A549 (cell line): Measurements from ENCODE around the gene OOSP3. TPM values are rescaled to one million over a fixed set of nuclear protein-coding genes. Genes with fewer than 3 reads are reported as not detected.

ENCODE experiments used
- ATAC-seq, 2 experiments: fragments of 200-7000 bp in 1 of 2; fragments of >200 bp in 1 of 2; cut with Nextera tagmentation in 1 of 2; cut with Tn5 transposase in 1 of 2; 3 replicates each; pipeline versions ENCODE4 v1.8.0 to v1.9.1; 2018 to 2020; ENCODE audit warnings: mild to moderate bottlenecking in 1 of 2, moderate library complexity in 1 of 2
- CTCF ChIA-PET: fragments of 300-600 bp; sonication (Branson Sonifier 250); formaldehyde crosslinking; extraction: SDS; loops from one replicate; lab custom pipeline; 2021; ENCODE audit warnings: antibody characterized with exemption, inconsistent platforms; lab: Yijun Ruan, JAX
- POLR2A ChIA-PET: fragments of 350-600 bp; formaldehyde crosslinking; extraction: SDS; loops from one replicate; lab custom pipeline; 2021; ENCODE audit warnings: antibody characterized with exemption, inconsistent platforms; lab: Yijun Ruan, JAX
- DNase-seq, 2 experiments: peaks; one replicate each; pipeline versions ENCODE4 v3.0.0 to v3.0.0-alpha.2; 2011 to 2016; ENCODE audit warnings: low read depth in 1 of 2, low spot score in 1 of 2
- FAIRE-seq: peaks from 2 replicates; lab custom pipeline; 2011; peaks lifted over from hg19 to GRCh38; lab: Jason Lieb, UNC
- H3K27ac ChIP-seq, 2 experiments: fragments of >200 bp; sonication (Bioruptor Twin); formaldehyde crosslinking; 3 replicates each; pipeline ENCODE4 v1.5.1; 2016 to 2017
- H3K4me1 ChIP-seq: fragments of >200 bp; sonication (Bioruptor Twin); formaldehyde crosslinking; 3 replicates; pipeline ENCODE4 v1.6.1; 2016
- H3K4me2 ChIP-seq: fragments of >200 bp; sonication (Bioruptor Twin); formaldehyde crosslinking; 3 replicates; pipeline ENCODE4 v1.6.1; 2016
- H3K4me3 ChIP-seq: fragments of >200 bp; sonication (Bioruptor Twin); formaldehyde crosslinking; 3 replicates; pipeline ENCODE4 v1.5.1; 2016
- H3K9me3 ChIP-seq: fragments of >200 bp; sonication (Bioruptor Twin); formaldehyde crosslinking; 3 replicates; pipeline ENCODE4 v1.6.1; 2016
- BHLHE40 ChIP-seq: IDR thresholded peaks from 2 replicates; pipeline ENCODE4 v1.6.1; 2012; ENCODE audit warnings: low read depth, low read length, inconsistent platforms
- CBX2 ChIP-seq: fragments of 200-600 bp; sonication (generic); IDR thresholded peaks from 2 replicates; pipeline ENCODE4 v1.6.1; 2016; ENCODE audit warnings: low read depth, mild to moderate bottlenecking, borderline replicate concordance
- CEBPB ChIP-seq, 2 experiments: fragments of >200 bp in 1 of 2; sonication (Bioruptor Twin) in 1 of 2; formaldehyde crosslinking in 1 of 2; IDR thresholded peaks; 2 replicates each; pipeline ENCODE4 v1.6.1; 2012 to 2016
- CHD4 ChIP-seq: fragments of 200-600 bp; sonication (generic); IDR thresholded peaks from 2 replicates; pipeline ENCODE4 v1.6.1; 2016; ENCODE audit warnings: antibody characterized with exemption, mild to moderate bottlenecking, borderline replicate concordance
- ESRRA ChIP-seq: fragments of 150-350 bp; IDR thresholded peaks from 2 replicates; pipeline ENCODE4 v1.6.1; 2014; ENCODE audit warnings: mild to moderate bottlenecking, low read length, borderline replicate concordance
- FOSB ChIP-seq: fragments of 250-450 bp; sonication (Bioruptor Pico); IDR thresholded peaks from 2 replicates; pipeline ENCODE4 v1.5.0; 2020; ENCODE audit warnings: mild to moderate bottlenecking, moderate library complexity
- HDAC2 ChIP-seq: fragments of 200-600 bp; sonication (generic); IDR thresholded peaks from 2 replicates; pipeline ENCODE4 v1.6.1; 2016
- JUNB ChIP-seq: fragments of >200 bp; sonication (Bioruptor Twin); formaldehyde crosslinking; IDR thresholded peaks from 2 replicates; pipeline ENCODE4 v1.6.1; 2016
- KDM1A ChIP-seq: fragments of 200-600 bp; sonication (generic); IDR thresholded peaks from 2 replicates; pipeline ENCODE4 v1.6.1; 2016; ENCODE audit warnings: low read depth, mild to moderate bottlenecking
- NFE2L2 ChIP-seq: fragments of 150-350 bp; conservative IDR thresholded peaks from 2 replicates; pipeline ENCODE4 v1.6.1; 2014; ENCODE audit warnings: low read length
- PHF8 ChIP-seq: fragments of 200-600 bp; sonication (generic); IDR thresholded peaks from 2 replicates; pipeline ENCODE4 v1.6.1; 2016; ENCODE audit warnings: low read depth, mild to moderate bottlenecking, antibody characterized with exemption, moderate library complexity, borderline replicate concordance
- POLR2A ChIP-seq: IDR thresholded peaks from 2 replicates; pipeline ENCODE4 v1.6.1; 2012; ENCODE audit warnings: mild to moderate bottlenecking, low read length
- RAD21 ChIP-seq, 2 experiments: fragments of >200 bp in 1 of 2; sonication (Bioruptor Twin) in 1 of 2; formaldehyde crosslinking in 1 of 2; IDR thresholded peaks in 1 of 2; conservative IDR thresholded peaks in 1 of 2; 2 replicates in 1 of 2; 3 replicates in 1 of 2; pipeline ENCODE4 v1.6.1; 2012 to 2018; ENCODE audit warnings: inconsistent platforms in 1 of 2
- RCOR1 ChIP-seq: fragments of 150-350 bp; IDR thresholded peaks from 2 replicates; pipeline ENCODE4 v1.6.1; 2014; ENCODE audit warnings: antibody characterized with exemption, low read length, low read depth
- SMC3 ChIP-seq: fragments of >200 bp; sonication (Bioruptor Twin); formaldehyde crosslinking; IDR thresholded peaks from 3 replicates; pipeline ENCODE4 v1.6.1; 2018; ENCODE audit warnings: inconsistent platforms
- SREBF2 ChIP-seq: fragments of 450-650 bp; IDR thresholded peaks from 2 replicates; pipeline ENCODE4 v1.6.1; 2014; ENCODE audit warnings: mild to moderate bottlenecking, moderate library complexity
- TP53 ChIP-seq: fragments of 250-450 bp; sonication (Bioruptor Pico); IDR thresholded peaks from 2 replicates; pipeline ENCODE4 v1.5.0; 2021; ENCODE audit warnings: mild to moderate bottlenecking, moderate library complexity
- WGBS: methylation state at CpG from one replicate; pipeline ENCODE4 v1.1.6; 2017; ENCODE audit errors: missing lambda C conversion rate; 5-methylcytosine and 5-hydroxymethylcytosine counted together
- polyA plus RNA-seq, 4 experiments: library from polyadenylated mRNA; depleted of rRNA in 3 of 4; stranded (reverse); fragments of >200 nt; fragmentation: RNase III in 1 of 4; extraction: RNeasy Plus Mini Kit Qiagen cat#74134 plus additional on column Dnase treatment in 1 of 4; gene quantifications; 2 replicates in 3 of 4; 3 replicates in 1 of 4; pipeline ENCODE4 v1.2.3, GENCODE V29; 2011 to 2017
- TF ChIP-seq, protein P1 (sequence below): IDR thresholded peaks from 2 replicates; pipeline ENCODE4 v1.6.1; 2012; ENCODE audit warnings: low read depth, borderline replicate concordance
- TF ChIP-seq, protein P2 (sequence below): fragments of >200 bp; sonication (Bioruptor Twin); formaldehyde crosslinking; IDR thresholded peaks from 2 replicates; pipeline ENCODE4 v1.6.1; 2016
- TF ChIP-seq, protein P3 (sequence below): fragments of >200 bp; sonication (Bioruptor Twin); formaldehyde crosslinking; IDR thresholded peaks from 3 replicates; pipeline ENCODE4 v1.5.1; 2016
- TF ChIP-seq, protein P4 (sequence below): IDR thresholded peaks from 2 replicates; pipeline ENCODE4 v1.6.1; 2012
- TF ChIP-seq, protein P5 (sequence below): fragments of 250-450 bp; sonication (Bioruptor Pico); IDR thresholded peaks from 2 replicates; pipeline ENCODE4 v1.5.0; 2020; ENCODE audit warnings: low read depth, mild to moderate bottlenecking, moderate library complexity
- TF ChIP-seq, protein P6 (sequence below): fragments of >200 bp; sonication (Bioruptor Twin); formaldehyde crosslinking; IDR thresholded peaks from 3 replicates; pipeline ENCODE4 v1.6.1; 2016
- TF ChIP-seq, protein P7 (sequence below): fragments of 200-600 bp; sonication (generic); IDR thresholded peaks from 2 replicates; pipeline ENCODE4 v1.6.1; 2016; ENCODE audit warnings: antibody characterized with exemption, mild to moderate bottlenecking, moderate library complexity

The OOSP3 gene
- polyA plus RNA-seq, 2 of the 4 experiments (the other 2 are of a cell fraction), result not detected

DNA sequence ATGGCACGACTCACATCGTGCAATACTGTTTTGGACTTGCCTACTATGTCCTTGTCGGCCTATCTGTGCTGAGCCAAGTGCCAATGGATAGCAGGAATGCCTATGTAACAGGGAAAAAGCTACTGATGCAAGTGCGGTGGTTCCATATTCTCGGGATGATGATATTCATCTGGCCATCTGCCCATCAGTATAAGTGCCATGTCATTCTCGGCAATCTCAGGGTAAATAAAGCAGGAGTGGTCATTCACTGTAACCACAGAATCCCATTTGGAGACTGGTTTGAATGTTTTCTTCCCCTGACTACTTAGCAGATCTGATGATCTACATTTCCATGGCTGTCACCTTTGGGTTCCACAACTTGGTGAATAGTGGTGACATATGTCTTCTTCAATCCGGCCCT lies 20.1 kb downstream of the OOSP3 start:
- FAIRE-seq (no peak), ATAC-seq (no peak)
- CTCF ChIA-PET, result interaction anchor here (1.2 to 1.6 kb wide), 2 partner anchors 10 to 21 kb away, joined by 3 read pairs; no protein-coding TSS in a partner anchor

DNA sequence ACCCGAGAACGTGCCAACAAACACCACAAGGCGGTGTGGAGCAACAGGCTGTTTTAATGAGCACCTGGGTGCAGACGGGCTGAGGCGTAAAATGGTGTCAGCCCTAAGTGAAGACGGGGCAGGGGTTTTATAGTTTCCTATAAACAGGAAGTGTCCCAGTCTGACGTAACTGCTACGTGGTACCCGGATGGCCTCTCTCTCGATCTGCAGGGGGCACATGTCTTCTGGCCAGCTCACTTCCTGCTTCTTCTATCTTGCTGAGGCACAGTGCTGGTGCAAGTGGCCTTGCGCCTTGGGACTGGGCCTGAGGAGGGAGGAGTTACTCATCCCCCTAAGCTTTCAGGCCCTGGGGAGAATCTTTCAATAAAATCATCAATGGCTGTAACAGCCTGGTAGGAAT lies 20.9 kb downstream of the OOSP3 start:
- ATAC-seq, result no peak
- Histone ChIP-seq H3K9me3 (no peaks in the 10 kb centered on the region), H3K4me1 (no peaks in the 10 kb centered on the region), H3K27ac (no peak overlapping the region), H3K4me2 (no peak overlapping the region), H3K4me3 (no peak overlapping the region)
- no peak for FAIRE-seq
- peak in 1 of 2 experiments; percentile 21 for DNase-seq
- WGBS, result 51% methylated on average over 11 of the region's 11 CpGs
- ChIA-PET POLR2A (no interaction called here), CTCF (interaction anchor here (1.2 to 1.6 kb wide), 2 partner anchors 10 to 20 kb away, joined by 3 read pairs; no protein-coding TSS in a partner anchor)
- TF ChIP-seq, protein P1, sequence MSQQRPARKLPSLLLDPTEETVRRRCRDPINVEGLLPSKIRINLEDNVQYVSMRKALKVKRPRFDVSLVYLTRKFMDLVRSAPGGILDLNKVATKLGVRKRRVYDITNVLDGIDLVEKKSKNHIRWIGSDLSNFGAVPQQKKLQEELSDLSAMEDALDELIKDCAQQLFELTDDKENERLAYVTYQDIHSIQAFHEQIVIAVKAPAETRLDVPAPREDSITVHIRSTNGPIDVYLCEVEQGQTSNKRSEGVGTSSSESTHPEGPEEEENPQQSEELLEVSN, result no peak
- no peak for TF ChIP-seq FOSB (CRISPR knock-in tag)
- TF ChIP-seq, protein P2, sequence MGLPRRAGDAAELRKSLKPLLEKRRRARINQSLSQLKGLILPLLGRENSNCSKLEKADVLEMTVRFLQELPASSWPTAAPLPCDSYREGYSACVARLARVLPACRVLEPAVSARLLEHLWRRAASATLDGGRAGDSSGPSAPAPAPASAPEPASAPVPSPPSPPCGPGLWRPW, result no peak
- no peak for TF ChIP-seq ESRRA
- TF ChIP-seq KDM1A, result no peak
- TF ChIP-seq HDAC2, result no peak
- TF ChIP-seq, protein P3, sequence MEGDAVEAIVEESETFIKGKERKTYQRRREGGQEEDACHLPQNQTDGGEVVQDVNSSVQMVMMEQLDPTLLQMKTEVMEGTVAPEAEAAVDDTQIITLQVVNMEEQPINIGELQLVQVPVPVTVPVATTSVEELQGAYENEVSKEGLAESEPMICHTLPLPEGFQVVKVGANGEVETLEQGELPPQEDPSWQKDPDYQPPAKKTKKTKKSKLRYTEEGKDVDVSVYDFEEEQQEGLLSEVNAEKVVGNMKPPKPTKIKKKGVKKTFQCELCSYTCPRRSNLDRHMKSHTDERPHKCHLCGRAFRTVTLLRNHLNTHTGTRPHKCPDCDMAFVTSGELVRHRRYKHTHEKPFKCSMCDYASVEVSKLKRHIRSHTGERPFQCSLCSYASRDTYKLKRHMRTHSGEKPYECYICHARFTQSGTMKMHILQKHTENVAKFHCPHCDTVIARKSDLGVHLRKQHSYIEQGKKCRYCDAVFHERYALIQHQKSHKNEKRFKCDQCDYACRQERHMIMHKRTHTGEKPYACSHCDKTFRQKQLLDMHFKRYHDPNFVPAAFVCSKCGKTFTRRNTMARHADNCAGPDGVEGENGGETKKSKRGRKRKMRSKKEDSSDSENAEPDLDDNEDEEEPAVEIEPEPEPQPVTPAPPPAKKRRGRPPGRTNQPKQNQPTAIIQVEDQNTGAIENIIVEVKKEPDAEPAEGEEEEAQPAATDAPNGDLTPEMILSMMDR, result no peak
- TF ChIP-seq SMC3, result no peak
- TF ChIP-seq RCOR1, result no peak
- no peak for TF ChIP-seq PHF8
- TF ChIP-seq JUNB, result no peak
- TF ChIP-seq BHLHE40, result no peak
- TF ChIP-seq TP53 (CRISPR knock-in tag), result no peak
- TF ChIP-seq CBX2, result no peak
- TF ChIP-seq, protein P4, sequence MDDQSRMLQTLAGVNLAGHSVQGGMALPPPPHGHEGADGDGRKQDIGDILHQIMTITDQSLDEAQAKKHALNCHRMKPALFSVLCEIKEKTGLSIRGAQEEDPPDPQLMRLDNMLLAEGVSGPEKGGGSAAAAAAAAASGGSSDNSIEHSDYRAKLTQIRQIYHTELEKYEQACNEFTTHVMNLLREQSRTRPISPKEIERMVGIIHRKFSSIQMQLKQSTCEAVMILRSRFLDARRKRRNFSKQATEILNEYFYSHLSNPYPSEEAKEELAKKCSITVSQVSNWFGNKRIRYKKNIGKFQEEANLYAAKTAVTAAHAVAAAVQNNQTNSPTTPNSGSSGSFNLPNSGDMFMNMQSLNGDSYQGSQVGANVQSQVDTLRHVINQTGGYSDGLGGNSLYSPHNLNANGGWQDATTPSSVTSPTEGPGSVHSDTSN, result no peak

More for the DNA sequence above, 20.1 kb downstream of the OOSP3 start:
- Histone ChIP-seq H3K4me3 (no peak overlapping the region), H3K4me1 (no peaks in the 10 kb centered on the region), H3K9me3 (no peaks in the 10 kb centered on the region), H3K4me2 (no peak overlapping the region)
- 27% methylated on average over 7 of the region's 7 CpGs for WGBS
- no peak for TF ChIP-seq KDM1A
- TF ChIP-seq, all 56 proteins: peak for 0
- H3K27ac ChIP-seq, result no peak overlapping the region
- DNase-seq, result peak in 1 of 2 experiments; percentile 14
- POLR2A ChIA-PET, result no interaction called here

DNA sequence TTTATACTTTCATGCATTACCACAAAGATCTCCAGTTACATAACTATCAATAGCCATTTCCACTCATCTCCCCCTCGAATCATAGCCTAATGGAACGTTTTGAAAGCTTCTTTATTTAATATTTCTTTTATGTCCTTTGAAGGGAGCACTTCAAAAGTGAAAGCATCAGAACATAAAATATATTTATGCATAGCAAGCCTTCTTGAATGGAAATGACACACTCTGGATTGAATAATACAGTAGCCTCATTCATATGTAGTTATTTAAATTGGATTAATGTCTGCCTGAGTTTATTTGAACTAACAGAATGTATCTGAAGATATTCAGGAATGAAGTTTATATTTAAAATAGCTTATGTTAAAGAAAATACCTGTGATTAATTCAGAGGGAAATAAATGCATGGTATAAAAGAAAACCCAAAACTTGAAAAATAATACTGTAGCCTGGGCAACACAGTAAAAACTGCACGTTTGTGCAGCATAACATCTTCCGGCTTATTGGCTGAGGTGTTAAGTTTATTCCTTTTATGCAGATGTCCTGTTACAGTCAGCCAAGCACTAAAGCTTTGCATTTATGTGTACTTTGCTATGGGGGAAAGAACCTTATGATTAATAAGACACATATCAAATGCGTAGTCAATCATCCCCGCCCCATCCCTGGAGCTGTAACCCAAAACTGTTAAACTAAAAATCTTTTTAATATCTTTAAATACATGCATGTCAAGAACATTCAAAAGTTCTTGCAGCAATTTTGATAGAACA lies 22.0 kb downstream of the OOSP3 start:
- 39% methylated on average over 6 of the region's 6 CpGs for WGBS
- no peak for ATAC-seq
- no peak for FAIRE-seq
- H3K27ac ChIP-seq, result no peak overlapping the region
- ChIA-PET CTCF (no interaction called here), POLR2A (no interaction called here)
- H3K9me3 ChIP-seq, result no peaks in the 10 kb centered on the region
- no peak for DNase-seq
- no peaks in the 10 kb centered on the region for H3K4me1 ChIP-seq
- no peak overlapping the region for H3K4me2 ChIP-seq
- H3K4me3 ChIP-seq, result no peak overlapping the region
- TF ChIP-seq KDM1A (no peak), SREBF2 (no peak), RAD21 (conservative IDR thresholded peaks at IDR 0.05 in 1 of 2, IDR thresholded peaks at IDR 0.05 in 1 of 2) (no peak), NFE2L2 (no peak), POLR2A (no peak), CEBPB (IDR thresholded peaks at IDR 0.05) (no peak), CHD4 (no peak)
- TF ChIP-seq, protein P5, sequence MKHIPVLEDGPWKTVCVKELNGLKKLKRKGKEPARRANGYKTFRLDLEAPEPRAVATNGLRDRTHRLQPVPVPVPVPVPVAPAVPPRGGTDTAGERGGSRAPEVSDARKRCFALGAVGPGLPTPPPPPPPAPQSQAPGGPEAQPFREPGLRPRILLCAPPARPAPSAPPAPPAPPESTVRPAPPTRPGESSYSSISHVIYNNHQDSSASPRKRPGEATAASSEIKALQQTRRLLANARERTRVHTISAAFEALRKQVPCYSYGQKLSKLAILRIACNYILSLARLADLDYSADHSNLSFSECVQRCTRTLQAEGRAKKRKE, result no peak
- TF ChIP-seq, protein P6, sequence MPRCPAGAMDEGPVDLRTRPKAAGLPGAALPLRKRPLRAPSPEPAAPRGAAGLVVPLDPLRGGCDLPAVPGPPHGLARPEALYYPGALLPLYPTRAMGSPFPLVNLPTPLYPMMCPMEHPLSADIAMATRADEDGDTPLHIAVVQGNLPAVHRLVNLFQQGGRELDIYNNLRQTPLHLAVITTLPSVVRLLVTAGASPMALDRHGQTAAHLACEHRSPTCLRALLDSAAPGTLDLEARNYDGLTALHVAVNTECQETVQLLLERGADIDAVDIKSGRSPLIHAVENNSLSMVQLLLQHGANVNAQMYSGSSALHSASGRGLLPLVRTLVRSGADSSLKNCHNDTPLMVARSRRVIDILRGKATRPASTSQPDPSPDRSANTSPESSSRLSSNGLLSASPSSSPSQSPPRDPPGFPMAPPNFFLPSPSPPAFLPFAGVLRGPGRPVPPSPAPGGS, result no peak
- TF ChIP-seq, protein P7, sequence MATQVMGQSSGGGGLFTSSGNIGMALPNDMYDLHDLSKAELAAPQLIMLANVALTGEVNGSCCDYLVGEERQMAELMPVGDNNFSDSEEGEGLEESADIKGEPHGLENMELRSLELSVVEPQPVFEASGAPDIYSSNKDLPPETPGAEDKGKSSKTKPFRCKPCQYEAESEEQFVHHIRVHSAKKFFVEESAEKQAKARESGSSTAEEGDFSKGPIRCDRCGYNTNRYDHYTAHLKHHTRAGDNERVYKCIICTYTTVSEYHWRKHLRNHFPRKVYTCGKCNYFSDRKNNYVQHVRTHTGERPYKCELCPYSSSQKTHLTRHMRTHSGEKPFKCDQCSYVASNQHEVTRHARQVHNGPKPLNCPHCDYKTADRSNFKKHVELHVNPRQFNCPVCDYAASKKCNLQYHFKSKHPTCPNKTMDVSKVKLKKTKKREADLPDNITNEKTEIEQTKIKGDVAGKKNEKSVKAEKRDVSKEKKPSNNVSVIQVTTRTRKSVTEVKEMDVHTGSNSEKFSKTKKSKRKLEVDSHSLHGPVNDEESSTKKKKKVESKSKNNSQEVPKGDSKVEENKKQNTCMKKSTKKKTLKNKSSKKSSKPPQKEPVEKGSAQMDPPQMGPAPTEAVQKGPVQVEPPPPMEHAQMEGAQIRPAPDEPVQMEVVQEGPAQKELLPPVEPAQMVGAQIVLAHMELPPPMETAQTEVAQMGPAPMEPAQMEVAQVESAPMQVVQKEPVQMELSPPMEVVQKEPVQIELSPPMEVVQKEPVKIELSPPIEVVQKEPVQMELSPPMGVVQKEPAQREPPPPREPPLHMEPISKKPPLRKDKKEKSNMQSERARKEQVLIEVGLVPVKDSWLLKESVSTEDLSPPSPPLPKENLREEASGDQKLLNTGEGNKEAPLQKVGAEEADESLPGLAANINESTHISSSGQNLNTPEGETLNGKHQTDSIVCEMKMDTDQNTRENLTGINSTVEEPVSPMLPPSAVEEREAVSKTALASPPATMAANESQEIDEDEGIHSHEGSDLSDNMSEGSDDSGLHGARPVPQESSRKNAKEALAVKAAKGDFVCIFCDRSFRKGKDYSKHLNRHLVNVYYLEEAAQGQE, result no peak
